IMR-90 (cell line): ENCODE data around the gene COQ10A. TPM values are rescaled to one million over a fixed set of nuclear protein-coding genes. Genes with fewer than 3 reads are reported as not detected.

ENCODE experiments used
- ATAC-seq: fragments of 200-7000 bp; cut with Tn5 transposase; 2 replicates; pipeline ENCODE4 v1.9.1; 2020; ENCODE audit warnings: low read depth, mild to moderate bottlenecking, moderate library complexity
- BruUV-seq: library from RNA; stranded (reverse); fragments of 400-500 nt; replicated peaks from 2 replicates; lab custom pipeline; 2021; lab: Mats Ljungman, UMichigan
- CTCF ChIA-PET: fragments of 300-600 bp; formaldehyde crosslinking; extraction: SDS; loops from one replicate; lab custom pipeline; 2021; ENCODE audit warnings: antibody characterized with exemption; lab: Yijun Ruan, JAX
- POLR2A ChIA-PET: fragments of 300-600 bp; sonication (Branson Sonifier 250); formaldehyde crosslinking; loops from one replicate; lab custom pipeline; 2022; ENCODE audit warnings: antibody characterized with exemption; ENCODE audit not compliant: unreplicated experiment; lab: Charles Lee
- DNase-seq: peaks from one replicate; pipeline ENCODE4 v3.0.0; 2013
- H2AFZ ChIP-seq: replicated peaks from 2 replicates; pipeline ENCODE3; 2013; ENCODE audit warnings: low read length, mild to moderate bottlenecking; ENCODE audit not compliant: poor library complexity
- H2AK5ac ChIP-seq: 2 replicates; pipeline ENCODE4 v1.6.1; 2013; ENCODE audit warnings: low read depth, low read length, inconsistent platforms
- H2AK9ac ChIP-seq: replicated peaks from 2 replicates; pipeline ENCODE3; 2013; ENCODE audit warnings: mild to moderate bottlenecking, low read depth, low read length, moderate library complexity; ENCODE audit not compliant: poor library complexity
- H2BK120ac ChIP-seq: 2 replicates; pipeline ENCODE4 v1.6.1; 2013; ENCODE audit warnings: low read depth, low read length, inconsistent platforms
- H2BK15ac ChIP-seq: 3 replicates; pipeline ENCODE4 v1.6.1; 2013; ENCODE audit warnings: low read depth, low read length, inconsistent platforms
- H2BK20ac ChIP-seq: 2 replicates; pipeline ENCODE4 v1.6.1; 2013; ENCODE audit warnings: low read depth, mild to moderate bottlenecking, inconsistent platforms, low read length, moderate library complexity
- H2BK5ac ChIP-seq: 2 replicates; pipeline ENCODE4 v1.6.1; 2013; ENCODE audit warnings: mild to moderate bottlenecking, low read depth, low read length, inconsistent platforms; ENCODE audit not compliant: poor library complexity, severe bottlenecking
- H3K14ac ChIP-seq: replicated peaks from 2 replicates; pipeline ENCODE4 v1.6.1; 2013; ENCODE audit warnings: low read depth, low read length, inconsistent platforms
- H3K18ac ChIP-seq: 2 replicates; pipeline ENCODE4 v1.6.1; 2013; ENCODE audit warnings: low read depth, low read length, control low read depth
- H3K23ac ChIP-seq: 2 replicates; pipeline ENCODE4 v1.6.1; 2013; ENCODE audit warnings: low read depth, low read length, inconsistent platforms
- H3K27ac ChIP-seq: 2 replicates; pipeline ENCODE4 v1.5.1; 2013; ENCODE audit warnings: mild to moderate bottlenecking, control low read depth, low read length; ENCODE audit not compliant: insufficient read depth
- H3K27me3 ChIP-seq: 2 replicates; pipeline ENCODE4 v1.6.1; 2013; ENCODE audit warnings: low read length; ENCODE audit not compliant: control insufficient read depth, insufficient read depth
- H3K36me3 ChIP-seq: 2 replicates; pipeline ENCODE4 v1.6.1; 2013; ENCODE audit warnings: low read length, mixed read lengths; ENCODE audit not compliant: control insufficient read depth, insufficient read depth
- H3K4ac ChIP-seq: 2 replicates; pipeline ENCODE4 v1.6.1; 2013; ENCODE audit warnings: low read depth, low read length, inconsistent platforms
- H3K4me1 ChIP-seq: 2 replicates; pipeline ENCODE4 v1.6.1; 2013; ENCODE audit warnings: low read length, mixed read lengths; ENCODE audit not compliant: control insufficient read depth, insufficient read depth
- H3K4me2 ChIP-seq: 2 replicates; pipeline ENCODE4 v1.6.1; 2013; ENCODE audit warnings: low read depth, mild to moderate bottlenecking, control low read depth, low read length, moderate library complexity
- H3K4me3 ChIP-seq: 2 replicates; pipeline ENCODE4 v1.5.1; 2013; ENCODE audit warnings: low read depth, mild to moderate bottlenecking, control low read depth, low read length, moderate library complexity; ENCODE audit not compliant: insufficient read depth
- H3K56ac ChIP-seq: 2 replicates; pipeline ENCODE4 v1.6.1; 2013; ENCODE audit warnings: low read length, inconsistent platforms; ENCODE audit not compliant: insufficient read depth; ENCODE audit errors: extremely low read depth
- H3K79me1 ChIP-seq, 2 experiments: 2 replicates each; pipeline ENCODE4 v1.6.1; 2013; ENCODE audit warnings: low read length in 2 of 2, inconsistent platforms in 1 of 2, low read depth in 1 of 2
- H3K9ac ChIP-seq: 2 replicates; pipeline ENCODE4 v1.6.1; 2013; ENCODE audit warnings: low read depth, low read length, control low read depth
- H3K9me1 ChIP-seq: 2 replicates; pipeline ENCODE4 v1.6.1; 2013; ENCODE audit warnings: low read length, inconsistent platforms; ENCODE audit not compliant: insufficient read depth
- H3K9me3 ChIP-seq: 2 replicates; pipeline ENCODE4 v1.6.1; 2013; ENCODE audit warnings: low read length; ENCODE audit not compliant: control insufficient read depth, insufficient read depth
- H4K20me1 ChIP-seq: 2 replicates; pipeline ENCODE4 v1.6.1; 2013; ENCODE audit warnings: low read length, inconsistent platforms; ENCODE audit not compliant: insufficient read depth
- H4K5ac ChIP-seq: 2 replicates; pipeline ENCODE4 v1.6.1; 2013; ENCODE audit warnings: mild to moderate bottlenecking, low read depth, low read length, control low read depth
- H4K8ac ChIP-seq, 2 experiments: 2 replicates each; pipeline ENCODE4 v1.6.1; 2013; ENCODE audit warnings: low read depth in 2 of 2, low read length in 2 of 2, control low read depth in 1 of 2, inconsistent platforms in 1 of 2
- H4K91ac ChIP-seq: 2 replicates; pipeline ENCODE4 v1.6.1; 2013; ENCODE audit warnings: low read depth, low read length, inconsistent platforms; ENCODE audit not compliant: insufficient read depth
- CEBPB ChIP-seq: IDR thresholded peaks from 2 replicates; pipeline ENCODE4 v1.6.1; 2012; ENCODE audit warnings: low read depth, low read length, improper control_type of control experiment
- CHD1 ChIP-seq: IDR thresholded peaks from 2 replicates; pipeline ENCODE4 v1.6.1; 2012; ENCODE audit warnings: low read depth, low read length, improper control_type of control experiment
- ELK1 ChIP-seq: fragments of 150-350 bp; IDR thresholded peaks from 2 replicates; pipeline ENCODE4 v1.6.1; 2016; ENCODE audit warnings: low read depth, mild to moderate bottlenecking, low read length, moderate library complexity, borderline replicate concordance
- FOS ChIP-seq: fragments of 150-350 bp; IDR thresholded peaks from 2 replicates; pipeline ENCODE4 v1.6.1; 2016; ENCODE audit warnings: low read depth, low read length
- MAFK ChIP-seq: IDR thresholded peaks from 2 replicates; pipeline ENCODE4 v1.6.1; 2012; ENCODE audit warnings: low read depth, low read length, improper control_type of control experiment
- MAZ ChIP-seq: IDR thresholded peaks from 2 replicates; pipeline ENCODE4 v1.6.1; 2012; ENCODE audit warnings: low read depth, mild to moderate bottlenecking, low read length, improper control_type of control experiment, moderate library complexity, borderline replicate concordance
- MXI1 ChIP-seq: IDR thresholded peaks from 2 replicates; pipeline ENCODE4 v1.6.1; 2012; ENCODE audit warnings: low read depth, mild to moderate bottlenecking, low read length, moderate library complexity, borderline replicate concordance
- NFE2L2 ChIP-seq: fragments of 150-350 bp; IDR thresholded peaks from 2 replicates; pipeline ENCODE4 v1.6.1; 2016; ENCODE audit warnings: low read depth, mild to moderate bottlenecking, low read length
- POLR2A ChIP-seq: IDR thresholded peaks from 2 replicates; pipeline ENCODE4 v1.6.1; 2012; ENCODE audit warnings: mild to moderate bottlenecking, low read depth, low read length
- RAD21 ChIP-seq: IDR thresholded peaks from 2 replicates; pipeline ENCODE4 v1.6.1; 2012; ENCODE audit warnings: low read length, improper control_type of control experiment
- RCOR1 ChIP-seq: IDR thresholded peaks from 2 replicates; pipeline ENCODE4 v1.6.1; 2012; ENCODE audit warnings: mild to moderate bottlenecking, low read length, improper control_type of control experiment; ENCODE audit not compliant: insufficient replicate concordance
- RFX5 ChIP-seq: IDR thresholded peaks from 2 replicates; pipeline ENCODE4 v1.8.0; 2012; ENCODE audit warnings: low read depth, mild to moderate bottlenecking, low read length, moderate library complexity
- SMC3 ChIP-seq: fragments of 150-350 bp; IDR thresholded peaks from 2 replicates; pipeline ENCODE4 v1.6.1; 2016; ENCODE audit warnings: low read depth, mild to moderate bottlenecking, antibody characterized with exemption, low read length, moderate library complexity
- USF2 ChIP-seq: fragments of 150-350 bp; IDR thresholded peaks from 2 replicates; pipeline ENCODE4 v1.6.1; 2017; ENCODE audit warnings: mild to moderate bottlenecking, antibody characterized with exemption, low read length, low read depth
- WGBS, 2 experiments: methylation state at CpG; one replicate each; pipeline versions ENCODE4 v1.1.5 to v1.1.7; 2013; ENCODE audit warnings: missing lambda C conversion rate in 2 of 2; ENCODE audit not compliant: insufficient read length in 1 of 2; ENCODE audit errors: extremely low coverage in 2 of 2; 5-methylcytosine and 5-hydroxymethylcytosine counted together
- dilution Hi-C: fragments of 300-500 bp; cut with HindIII; formaldehyde crosslinking; loops from one replicate; pipeline ENCODE4 v1.14.3; 2018; ENCODE audit warnings: low sequenced_read_pairs; ENCODE audit not compliant: unreplicated experiment
- in situ Hi-C: fragments of 300-500 bp; cut with MboI; formaldehyde crosslinking; loops from 3 replicates; pipeline ENCODE4 v1.14.3; 2019; ENCODE audit warnings: low sequenced_read_pairs, inconsistent platforms, mixed read lengths
- intact Hi-C: fragments of 100-400 bp; cut with micrococcal nuclease; formaldehyde crosslinking; loops from 2 replicates; pipeline ENCODE4 v1.10.0; 2022
- polyA plus RNA-seq, 3 experiments: library from polyadenylated mRNA; depleted of rRNA; stranded (reverse); fragments of >200 nt; gene quantifications; 2 replicates each; pipeline ENCODE4 v1.2.3, GENCODE V29; 2012; ENCODE audit warnings: low replicate concordance in 1 of 3
- total RNA-seq: library from RNA; depleted of rRNA; stranded (reverse); fragments of >200 nt; gene quantifications from 2 replicates; pipeline ENCODE4 v1.2.3, GENCODE V29; 2012
- TF ChIP-seq, protein P1 (sequence below): conservative IDR thresholded peaks from 2 replicates; pipeline ENCODE4 v1.5.1; 2012; ENCODE audit warnings: mild to moderate bottlenecking, low read depth, low read length, improper control_type of control experiment

Gene COQ10A
- total and polyA plus RNA-seq, 2 of the 4 experiments (the other 2 are of a cell fraction): 4.7 to 10.8 TPM

DNA sequence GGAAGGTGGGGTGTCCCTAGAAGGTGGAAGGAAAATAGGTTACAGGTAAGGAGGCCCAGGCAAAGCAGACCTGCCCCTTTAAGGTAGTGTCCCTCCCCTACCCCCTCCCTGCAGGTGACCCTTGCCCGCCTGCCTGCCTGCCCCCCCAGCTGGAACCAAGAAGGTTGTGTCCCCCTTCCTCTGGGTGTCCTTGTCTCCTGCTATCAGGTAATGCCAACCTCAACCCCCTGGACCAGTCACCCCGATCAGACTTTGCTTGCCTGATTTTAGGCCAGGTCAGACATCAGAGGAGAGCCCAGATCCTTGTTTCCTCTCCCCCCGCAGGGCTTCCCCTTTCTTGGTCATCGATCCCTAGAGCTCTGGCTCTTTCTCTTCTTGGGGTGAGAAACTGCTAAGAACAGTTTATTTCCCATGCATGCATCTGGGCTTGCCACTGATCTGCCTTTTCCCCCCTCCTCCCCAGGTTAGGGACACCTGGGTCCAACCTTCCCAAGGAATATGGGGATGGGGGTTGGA is 36.8 kb upstream of the COQ10A start, which contains the start of gene SLC39A5:
Gene SLC39A5 (plus strand): TSS at position 136 of the 516 bp plus-strand sequence. CDS start 1,224 bp downstream, outside the sequence.
- H3K9me3 ChIP-seq: no peaks in the 10 kb centered on the region
- peaks cover 6% of the 10 kb centered on the region; the same call in 1 of the 2 replicates for H3K36me3 ChIP-seq
- no peak within 1 kb of the TSS for H2BK15ac ChIP-seq
- H3K27ac ChIP-seq: no peak within 1 kb of the TSS
- H3K4me2 ChIP-seq: no peak within 1 kb of the TSS
- H2AFZ ChIP-seq: no peak within 1 kb of the TSS
- no peak within 1 kb of the TSS for H2BK20ac ChIP-seq
- H3K56ac ChIP-seq: no peak within 1 kb of the TSS
- no peak within 1 kb of the TSS for H3K4ac ChIP-seq
- no peak within 1 kb of the TSS for H3K23ac ChIP-seq
- no peak for ATAC-seq
- ChIA-PET POLR2A (no interaction called here), CTCF (interaction anchor here (0.6 kb wide), 1 partner anchor 41 kb away, joined by 3 read pairs; no protein-coding TSS in a partner anchor)
- H3K14ac ChIP-seq: no peak within 1 kb of the TSS
- BruUV-seq: no TSS peak
- H2BK120ac ChIP-seq: no peak within 1 kb of the TSS
- DNase-seq: no peak
- intact Hi-C loops (no loop called here), dilution Hi-C loops (no loop called here), in situ Hi-C loops (no loop called here)
- no peak within 1 kb of the TSS for H2BK5ac ChIP-seq
- H3K79me1 ChIP-seq: peaks cover 8 to 9% of the 10 kb centered on the region in 2 experiments
- H3K4me1 ChIP-seq: no peaks in the 10 kb centered on the region; the same call in 1 of the 2 replicates
- H3K9ac ChIP-seq: no peak within 1 kb of the TSS
- peaks cover 4% of the 10 kb centered on the region for H3K9me1 ChIP-seq
- H2AK9ac ChIP-seq: no peak within 1 kb of the TSS
- no peak within 1 kb of the TSS for H2AK5ac ChIP-seq
- no peaks in the 10 kb centered on the region for H4K20me1 ChIP-seq
- H3K27me3 ChIP-seq: no peaks in the 10 kb centered on the region
- TF ChIP-seq RAD21: no peak
- TF ChIP-seq ELK1: no peak
- TF ChIP-seq RCOR1: no peak
- no peak for TF ChIP-seq FOS
- no peak for TF ChIP-seq CHD1
- TF ChIP-seq MXI1: no peak
- TF ChIP-seq CEBPB: no peak
- TF ChIP-seq, protein P1, sequence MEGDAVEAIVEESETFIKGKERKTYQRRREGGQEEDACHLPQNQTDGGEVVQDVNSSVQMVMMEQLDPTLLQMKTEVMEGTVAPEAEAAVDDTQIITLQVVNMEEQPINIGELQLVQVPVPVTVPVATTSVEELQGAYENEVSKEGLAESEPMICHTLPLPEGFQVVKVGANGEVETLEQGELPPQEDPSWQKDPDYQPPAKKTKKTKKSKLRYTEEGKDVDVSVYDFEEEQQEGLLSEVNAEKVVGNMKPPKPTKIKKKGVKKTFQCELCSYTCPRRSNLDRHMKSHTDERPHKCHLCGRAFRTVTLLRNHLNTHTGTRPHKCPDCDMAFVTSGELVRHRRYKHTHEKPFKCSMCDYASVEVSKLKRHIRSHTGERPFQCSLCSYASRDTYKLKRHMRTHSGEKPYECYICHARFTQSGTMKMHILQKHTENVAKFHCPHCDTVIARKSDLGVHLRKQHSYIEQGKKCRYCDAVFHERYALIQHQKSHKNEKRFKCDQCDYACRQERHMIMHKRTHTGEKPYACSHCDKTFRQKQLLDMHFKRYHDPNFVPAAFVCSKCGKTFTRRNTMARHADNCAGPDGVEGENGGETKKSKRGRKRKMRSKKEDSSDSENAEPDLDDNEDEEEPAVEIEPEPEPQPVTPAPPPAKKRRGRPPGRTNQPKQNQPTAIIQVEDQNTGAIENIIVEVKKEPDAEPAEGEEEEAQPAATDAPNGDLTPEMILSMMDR: no peak
- TF ChIP-seq SMC3: no peak
- TF ChIP-seq USF2: no peak
- no peak for TF ChIP-seq MAFK
- TF ChIP-seq NFE2L2: no peak
- TF ChIP-seq RFX5: no peak
- no peak for TF ChIP-seq MAZ
- TF ChIP-seq POLR2A: no peak
- no peak within 1 kb of the TSS for H3K18ac ChIP-seq
- 100% methylated on average over 1 of the region's 4 CpGs; no CpG with 5 or more reads in 1 of the 2 experiments for WGBS, 2 experiments
- no peak within 1 kb of the TSS for H4K91ac ChIP-seq
- H4K5ac ChIP-seq: no peak within 1 kb of the TSS
- H4K8ac ChIP-seq: no peak within 1 kb of the TSS
- no peak within 1 kb of the TSS for H3K4me3 ChIP-seq
